ENCODE measurements around the gene TRIM2.

DNA sequence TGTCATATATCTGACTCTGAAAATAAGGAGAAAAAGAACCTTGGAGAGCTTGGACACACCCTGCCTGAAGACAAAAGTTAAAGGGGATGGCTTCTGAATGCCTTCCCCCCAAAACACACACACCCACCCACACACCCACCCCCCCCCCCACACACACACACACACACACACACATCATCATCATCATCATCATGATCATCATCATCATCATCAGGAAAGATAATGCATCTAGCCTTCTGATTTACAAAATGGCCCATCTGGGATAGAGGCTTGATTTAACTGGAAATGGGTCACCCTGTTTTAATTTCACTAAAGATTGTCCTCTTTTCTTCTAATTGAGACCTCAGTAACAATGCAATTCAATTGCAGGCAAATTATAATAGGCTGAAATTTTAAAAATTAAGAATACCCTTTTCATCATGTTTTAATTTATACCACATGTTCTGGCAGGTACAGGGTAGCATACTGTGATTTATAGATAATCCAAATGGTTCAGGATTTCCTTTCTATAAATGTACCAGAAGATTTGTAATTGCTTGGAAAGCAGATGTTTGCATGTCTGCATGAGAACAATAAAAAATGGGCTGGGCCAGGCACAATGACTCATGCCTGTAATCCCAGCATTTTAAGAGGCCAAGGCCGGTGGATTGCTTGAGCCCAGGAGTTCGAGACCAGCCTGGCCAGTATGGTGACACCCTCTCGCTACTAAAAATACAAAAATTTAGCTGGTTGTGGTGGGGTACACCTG is 56.5 kb downstream of the TRIM2 start:
- TF ChIP-seq, protein P1, sequence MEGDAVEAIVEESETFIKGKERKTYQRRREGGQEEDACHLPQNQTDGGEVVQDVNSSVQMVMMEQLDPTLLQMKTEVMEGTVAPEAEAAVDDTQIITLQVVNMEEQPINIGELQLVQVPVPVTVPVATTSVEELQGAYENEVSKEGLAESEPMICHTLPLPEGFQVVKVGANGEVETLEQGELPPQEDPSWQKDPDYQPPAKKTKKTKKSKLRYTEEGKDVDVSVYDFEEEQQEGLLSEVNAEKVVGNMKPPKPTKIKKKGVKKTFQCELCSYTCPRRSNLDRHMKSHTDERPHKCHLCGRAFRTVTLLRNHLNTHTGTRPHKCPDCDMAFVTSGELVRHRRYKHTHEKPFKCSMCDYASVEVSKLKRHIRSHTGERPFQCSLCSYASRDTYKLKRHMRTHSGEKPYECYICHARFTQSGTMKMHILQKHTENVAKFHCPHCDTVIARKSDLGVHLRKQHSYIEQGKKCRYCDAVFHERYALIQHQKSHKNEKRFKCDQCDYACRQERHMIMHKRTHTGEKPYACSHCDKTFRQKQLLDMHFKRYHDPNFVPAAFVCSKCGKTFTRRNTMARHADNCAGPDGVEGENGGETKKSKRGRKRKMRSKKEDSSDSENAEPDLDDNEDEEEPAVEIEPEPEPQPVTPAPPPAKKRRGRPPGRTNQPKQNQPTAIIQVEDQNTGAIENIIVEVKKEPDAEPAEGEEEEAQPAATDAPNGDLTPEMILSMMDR (conservative IDR thresholded peaks at IDR 0.05 in 1 of 2, IDR thresholded peaks at IDR 0.05 in 1 of 2; ENCODE audit: low read depth in 1 of 2, low read length in 2 of 2) = no peak
- no peak for TF ChIP-seq EZH2 (IDR thresholded peaks at IDR 0.05; ENCODE audit: low read length, missing control alignments)
